ENCODE data around the gene METTL15.
"Not testable (repeated sequence)": the region's sequence is repeated elsewhere in the genome, so short reads cannot be mapped to it uniquely, and the experiment has no call there.

The METTL15 gene

DNA sequence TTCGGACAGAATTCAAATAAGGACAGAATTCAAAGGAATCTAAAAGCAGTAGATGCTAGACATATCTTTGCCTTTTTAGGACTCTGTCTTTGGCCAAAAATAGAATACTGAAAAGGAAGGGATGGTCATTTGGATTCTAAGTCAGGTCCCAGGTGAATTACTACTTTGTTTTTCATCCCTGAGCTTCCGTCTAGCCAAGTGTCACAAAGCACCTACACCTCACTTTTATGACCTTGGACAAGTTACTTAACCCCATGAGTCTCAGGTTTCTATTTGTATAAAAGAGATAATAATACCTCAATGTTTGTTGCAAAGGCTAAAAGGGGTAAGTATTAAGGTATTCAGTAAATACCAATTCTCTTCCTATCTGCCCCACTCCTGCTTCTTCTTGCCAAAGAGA lies 7.5 kb upstream of the METTL15 start:
- TF ChIP-seq GLIS3 (CRISPR knock-in tag; IDR thresholded peaks at IDR 0.05) (no peak), RARB (CRISPR knock-in tag; IDR thresholded peaks at IDR 0.05) (no peak), TOX (CRISPR knock-in tag; IDR thresholded peaks at IDR 0.05; ENCODE audit: borderline replicate concordance) (no peak), ZFP30 (CRISPR knock-in tag; IDR thresholded peaks at IDR 0.05) (no peak), ZNF8 (CRISPR knock-in tag; IDR thresholded peaks at IDR 0.05) (no peak), ESRRG (CRISPR knock-in tag; IDR thresholded peaks at IDR 0.05) (no peak)
- TF ChIP-seq, protein P1, sequence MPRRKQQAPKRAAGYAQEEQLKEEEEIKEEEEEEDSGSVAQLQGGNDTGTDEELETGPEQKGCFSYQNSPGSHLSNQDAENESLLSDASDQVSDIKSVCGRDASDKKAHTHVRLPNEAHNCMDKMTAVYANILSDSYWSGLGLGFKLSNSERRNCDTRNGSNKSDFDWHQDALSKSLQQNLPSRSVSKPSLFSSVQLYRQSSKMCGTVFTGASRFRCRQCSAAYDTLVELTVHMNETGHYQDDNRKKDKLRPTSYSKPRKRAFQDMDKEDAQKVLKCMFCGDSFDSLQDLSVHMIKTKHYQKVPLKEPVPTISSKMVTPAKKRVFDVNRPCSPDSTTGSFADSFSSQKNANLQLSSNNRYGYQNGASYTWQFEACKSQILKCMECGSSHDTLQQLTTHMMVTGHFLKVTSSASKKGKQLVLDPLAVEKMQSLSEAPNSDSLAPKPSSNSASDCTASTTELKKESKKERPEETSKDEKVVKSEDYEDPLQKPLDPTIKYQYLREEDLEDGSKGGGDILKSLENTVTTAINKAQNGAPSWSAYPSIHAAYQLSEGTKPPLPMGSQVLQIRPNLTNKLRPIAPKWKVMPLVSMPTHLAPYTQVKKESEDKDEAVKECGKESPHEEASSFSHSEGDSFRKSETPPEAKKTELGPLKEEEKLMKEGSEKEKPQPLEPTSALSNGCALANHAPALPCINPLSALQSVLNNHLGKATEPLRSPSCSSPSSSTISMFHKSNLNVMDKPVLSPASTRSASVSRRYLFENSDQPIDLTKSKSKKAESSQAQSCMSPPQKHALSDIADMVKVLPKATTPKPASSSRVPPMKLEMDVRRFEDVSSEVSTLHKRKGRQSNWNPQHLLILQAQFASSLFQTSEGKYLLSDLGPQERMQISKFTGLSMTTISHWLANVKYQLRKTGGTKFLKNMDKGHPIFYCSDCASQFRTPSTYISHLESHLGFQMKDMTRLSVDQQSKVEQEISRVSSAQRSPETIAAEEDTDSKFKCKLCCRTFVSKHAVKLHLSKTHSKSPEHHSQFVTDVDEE (CRISPR knock-in tag; IDR thresholded peaks at IDR 0.05) = no peak
- ATAC-seq = no peak

DNA sequence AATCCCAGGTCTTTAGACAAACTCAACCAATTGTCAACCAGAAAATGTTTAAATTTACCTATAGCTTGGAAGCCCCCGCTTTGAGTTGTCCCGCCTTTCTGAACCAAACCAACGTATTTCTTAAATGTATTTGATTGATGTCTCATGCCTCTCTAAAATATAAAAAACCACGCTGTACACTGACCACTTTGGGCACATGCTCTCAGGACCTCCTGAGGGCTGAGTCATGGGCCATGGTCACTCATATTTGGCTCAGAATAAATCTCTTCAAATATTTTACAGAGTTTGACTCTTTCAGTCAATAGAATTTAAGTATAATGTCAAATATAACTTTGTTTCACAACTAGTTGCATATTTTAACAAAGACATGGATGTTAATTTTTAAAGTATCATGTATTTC lies 5.9 kb upstream of the METTL15 start:
- ATAC-seq = not testable (repeated sequence)

DNA sequence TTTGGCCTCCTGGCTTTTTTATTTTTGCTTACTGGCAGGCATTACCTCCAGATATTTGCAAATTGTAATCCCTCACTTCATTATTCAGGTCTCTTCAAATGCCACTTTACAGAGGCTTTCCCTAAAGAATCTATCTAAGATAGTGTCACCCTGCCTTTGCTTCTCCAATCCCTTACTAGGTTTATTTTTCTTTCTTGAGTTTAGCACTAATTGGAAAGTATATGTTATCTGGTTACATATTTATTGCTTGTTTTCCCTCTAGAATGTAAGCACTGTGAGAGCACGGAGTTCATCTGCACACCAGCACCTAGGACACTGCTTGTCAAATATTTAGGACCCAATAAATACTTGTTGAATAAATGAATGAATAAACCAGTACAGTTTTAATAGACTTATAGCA lies 3.8 kb upstream of the METTL15 start:
- no peak for ATAC-seq
- TF ChIP-seq ZC3H10 (CRISPR knock-in tag; IDR thresholded peaks at IDR 0.05) (no peak), ZNF70 (CRISPR knock-in tag; IDR thresholded peaks at IDR 0.05) (no peak)
- TF ChIP-seq, protein P2, sequence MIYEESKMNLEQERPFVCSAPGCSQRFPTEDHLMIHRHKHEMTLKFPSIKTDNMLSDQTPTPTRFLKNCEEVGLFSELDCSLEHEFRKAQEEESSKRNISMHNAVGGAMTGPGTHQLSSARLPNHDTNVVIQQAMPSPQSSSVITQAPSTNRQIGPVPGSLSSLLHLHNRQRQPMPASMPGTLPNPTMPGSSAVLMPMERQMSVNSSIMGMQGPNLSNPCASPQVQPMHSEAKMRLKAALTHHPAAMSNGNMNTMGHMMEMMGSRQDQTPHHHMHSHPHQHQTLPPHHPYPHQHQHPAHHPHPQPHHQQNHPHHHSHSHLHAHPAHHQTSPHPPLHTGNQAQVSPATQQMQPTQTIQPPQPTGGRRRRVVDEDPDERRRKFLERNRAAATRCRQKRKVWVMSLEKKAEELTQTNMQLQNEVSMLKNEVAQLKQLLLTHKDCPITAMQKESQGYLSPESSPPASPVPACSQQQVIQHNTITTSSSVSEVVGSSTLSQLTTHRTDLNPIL (CRISPR knock-in tag; IDR thresholded peaks at IDR 0.05; ENCODE audit: low read depth) = no peak

DNA sequence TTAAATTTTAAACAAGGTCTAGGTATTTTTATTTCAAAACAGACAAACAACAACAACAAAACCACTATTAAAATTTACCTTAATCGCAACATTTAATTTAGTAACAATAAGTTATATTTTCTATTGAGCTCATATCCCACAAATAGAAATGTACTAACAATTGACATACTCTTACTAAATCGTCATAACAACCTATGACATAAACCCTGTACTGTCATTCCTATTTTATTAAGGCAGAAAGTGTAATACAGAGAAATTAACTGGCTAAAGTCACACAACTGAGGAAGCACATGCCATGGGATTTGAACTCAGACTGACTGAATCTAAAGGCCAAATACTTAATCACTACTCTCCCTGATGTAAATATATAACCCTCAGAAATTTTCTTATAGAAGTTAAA lies 3.2 kb upstream of the METTL15 start:
- ATAC-seq = no peak
- no peak for TF ChIP-seq ZFP3 (CRISPR knock-in tag; IDR thresholded peaks at IDR 0.05)
- TF ChIP-seq ZNF565 (CRISPR knock-in tag; conservative IDR thresholded peaks at IDR 0.05; ENCODE audit: low read depth) = no peak
- no peak for TF ChIP-seq TCF4 (CRISPR knock-in tag; IDR thresholded peaks at IDR 0.05; ENCODE audit: borderline replicate concordance)
- no peak for TF ChIP-seq ISL1 (CRISPR knock-in tag; IDR thresholded peaks at IDR 0.05)
- no peak for TF ChIP-seq ZNF70 (CRISPR knock-in tag; IDR thresholded peaks at IDR 0.05)
- TF ChIP-seq OSR1 (CRISPR knock-in tag; IDR thresholded peaks at IDR 0.05) = no peak
- TF ChIP-seq BACH2 (CRISPR knock-in tag; IDR thresholded peaks at IDR 0.05; ENCODE audit: borderline replicate concordance) = no peak
- TF ChIP-seq GLIS3 (CRISPR knock-in tag; IDR thresholded peaks at IDR 0.05) = no peak
- no peak for TF ChIP-seq ESRRG (CRISPR knock-in tag; IDR thresholded peaks at IDR 0.05)
- TF ChIP-seq, protein P1 (CRISPR knock-in tag; IDR thresholded peaks at IDR 0.05) = no peak
- no peak for TF ChIP-seq PPARA (CRISPR knock-in tag; IDR thresholded peaks at IDR 0.05; ENCODE audit: borderline replicate concordance)
- TF ChIP-seq RARB (CRISPR knock-in tag; IDR thresholded peaks at IDR 0.05) = no peak
- no peak for TF ChIP-seq ZFP30 (CRISPR knock-in tag; IDR thresholded peaks at IDR 0.05)
- no peak for TF ChIP-seq ARNTL (CRISPR knock-in tag; IDR thresholded peaks at IDR 0.05; ENCODE audit: borderline replicate concordance, low read depth)
- TF ChIP-seq, protein P3, sequence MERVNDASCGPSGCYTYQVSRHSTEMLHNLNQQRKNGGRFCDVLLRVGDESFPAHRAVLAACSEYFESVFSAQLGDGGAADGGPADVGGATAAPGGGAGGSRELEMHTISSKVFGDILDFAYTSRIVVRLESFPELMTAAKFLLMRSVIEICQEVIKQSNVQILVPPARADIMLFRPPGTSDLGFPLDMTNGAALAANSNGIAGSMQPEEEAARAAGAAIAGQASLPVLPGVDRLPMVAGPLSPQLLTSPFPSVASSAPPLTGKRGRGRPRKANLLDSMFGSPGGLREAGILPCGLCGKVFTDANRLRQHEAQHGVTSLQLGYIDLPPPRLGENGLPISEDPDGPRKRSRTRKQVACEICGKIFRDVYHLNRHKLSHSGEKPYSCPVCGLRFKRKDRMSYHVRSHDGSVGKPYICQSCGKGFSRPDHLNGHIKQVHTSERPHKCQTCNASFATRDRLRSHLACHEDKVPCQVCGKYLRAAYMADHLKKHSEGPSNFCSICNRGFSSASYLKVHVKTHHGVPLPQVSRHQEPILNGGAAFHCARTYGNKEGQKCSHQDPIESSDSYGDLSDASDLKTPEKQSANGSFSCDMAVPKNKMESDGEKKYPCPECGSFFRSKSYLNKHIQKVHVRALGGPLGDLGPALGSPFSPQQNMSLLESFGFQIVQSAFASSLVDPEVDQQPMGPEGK (CRISPR knock-in tag; IDR thresholded peaks at IDR 0.05; ENCODE audit: borderline replicate concordance) = no peak
- no peak for TF ChIP-seq TOX (CRISPR knock-in tag; IDR thresholded peaks at IDR 0.05; ENCODE audit: borderline replicate concordance)
- TF ChIP-seq ZNF8 (CRISPR knock-in tag; IDR thresholded peaks at IDR 0.05) = no peak
- TF ChIP-seq SNAI2 (CRISPR knock-in tag; IDR thresholded peaks at IDR 0.05) = no peak
- TF ChIP-seq, protein P2 (CRISPR knock-in tag; IDR thresholded peaks at IDR 0.05; ENCODE audit: low read depth) = no peak

Data from SK-N-SH treated with all-trans-retinoic acid at 6 μM for 48 hours (cell line).